ENCODE measurements around the gene DUSP8.
"Not testable (repeated sequence)": the region's sequence is repeated elsewhere in the genome, so short reads cannot be mapped to it uniquely, and the experiment has no call there.

The DUSP8 gene

GRCh38 chr11:1510928-1511327 lies 61.1 kb downstream of the DUSP8 start:
- H3K4me3 ChIP-seq (ENCODE audit: control insufficient read depth, low read depth, low read length), result no peak overlapping the region
- TF ChIP-seq, protein P1, sequence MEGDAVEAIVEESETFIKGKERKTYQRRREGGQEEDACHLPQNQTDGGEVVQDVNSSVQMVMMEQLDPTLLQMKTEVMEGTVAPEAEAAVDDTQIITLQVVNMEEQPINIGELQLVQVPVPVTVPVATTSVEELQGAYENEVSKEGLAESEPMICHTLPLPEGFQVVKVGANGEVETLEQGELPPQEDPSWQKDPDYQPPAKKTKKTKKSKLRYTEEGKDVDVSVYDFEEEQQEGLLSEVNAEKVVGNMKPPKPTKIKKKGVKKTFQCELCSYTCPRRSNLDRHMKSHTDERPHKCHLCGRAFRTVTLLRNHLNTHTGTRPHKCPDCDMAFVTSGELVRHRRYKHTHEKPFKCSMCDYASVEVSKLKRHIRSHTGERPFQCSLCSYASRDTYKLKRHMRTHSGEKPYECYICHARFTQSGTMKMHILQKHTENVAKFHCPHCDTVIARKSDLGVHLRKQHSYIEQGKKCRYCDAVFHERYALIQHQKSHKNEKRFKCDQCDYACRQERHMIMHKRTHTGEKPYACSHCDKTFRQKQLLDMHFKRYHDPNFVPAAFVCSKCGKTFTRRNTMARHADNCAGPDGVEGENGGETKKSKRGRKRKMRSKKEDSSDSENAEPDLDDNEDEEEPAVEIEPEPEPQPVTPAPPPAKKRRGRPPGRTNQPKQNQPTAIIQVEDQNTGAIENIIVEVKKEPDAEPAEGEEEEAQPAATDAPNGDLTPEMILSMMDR (IDR thresholded peaks at IDR 0.05; ENCODE audit: control insufficient read depth, insufficient read depth, low read depth, low read length, missing control alignments), result no peak
- no peak for DNase-seq (ENCODE audit: low read depth)

GRCh38 chr11:1510351-1510750 lies 61.7 kb downstream of the DUSP8 start:
- not testable (repeated sequence) for DNase-seq (ENCODE audit: low read depth); H3K4me3 ChIP-seq (ENCODE audit: control insufficient read depth, low read depth, low read length)

- DNase-seq (ENCODE audit: low read depth), result no peak
- H3K4me3 ChIP-seq (ENCODE audit: control insufficient read depth, low read depth, low read length), result no peak overlapping the region
- TF ChIP-seq, protein P1 (IDR thresholded peaks at IDR 0.05; ENCODE audit: control insufficient read depth, insufficient read depth, low read depth, low read length, missing control alignments), result no peak
Observed at GRCh38 chr11:1509626-1510255, 62.3 kb downstream of the DUSP8 start.

- TF ChIP-seq, protein P1 (IDR thresholded peaks at IDR 0.05; ENCODE audit: control insufficient read depth, insufficient read depth, low read depth, low read length, missing control alignments), result no peak
- no peak overlapping the region for H3K4me3 ChIP-seq (ENCODE audit: control insufficient read depth, low read depth, low read length)
Observed at GRCh38 chr11:1508986-1509385, 63.1 kb downstream of the DUSP8 start.

GRCh38 chr11:1508491-1508891 lies 63.6 kb downstream of the DUSP8 start:
- no peak for DNase-seq (ENCODE audit: low read depth)
- TF ChIP-seq, protein P1 (IDR thresholded peaks at IDR 0.05; ENCODE audit: control insufficient read depth, insufficient read depth, low read depth, low read length, missing control alignments), result no peak
- H3K4me3 ChIP-seq (ENCODE audit: control insufficient read depth, low read depth, low read length), result no peak overlapping the region

More at GRCh38 chr11:1508986-1509385, 63.1 kb downstream of the DUSP8 start:
- DNase-seq (ENCODE audit: low read depth), result no peak

DNA sequence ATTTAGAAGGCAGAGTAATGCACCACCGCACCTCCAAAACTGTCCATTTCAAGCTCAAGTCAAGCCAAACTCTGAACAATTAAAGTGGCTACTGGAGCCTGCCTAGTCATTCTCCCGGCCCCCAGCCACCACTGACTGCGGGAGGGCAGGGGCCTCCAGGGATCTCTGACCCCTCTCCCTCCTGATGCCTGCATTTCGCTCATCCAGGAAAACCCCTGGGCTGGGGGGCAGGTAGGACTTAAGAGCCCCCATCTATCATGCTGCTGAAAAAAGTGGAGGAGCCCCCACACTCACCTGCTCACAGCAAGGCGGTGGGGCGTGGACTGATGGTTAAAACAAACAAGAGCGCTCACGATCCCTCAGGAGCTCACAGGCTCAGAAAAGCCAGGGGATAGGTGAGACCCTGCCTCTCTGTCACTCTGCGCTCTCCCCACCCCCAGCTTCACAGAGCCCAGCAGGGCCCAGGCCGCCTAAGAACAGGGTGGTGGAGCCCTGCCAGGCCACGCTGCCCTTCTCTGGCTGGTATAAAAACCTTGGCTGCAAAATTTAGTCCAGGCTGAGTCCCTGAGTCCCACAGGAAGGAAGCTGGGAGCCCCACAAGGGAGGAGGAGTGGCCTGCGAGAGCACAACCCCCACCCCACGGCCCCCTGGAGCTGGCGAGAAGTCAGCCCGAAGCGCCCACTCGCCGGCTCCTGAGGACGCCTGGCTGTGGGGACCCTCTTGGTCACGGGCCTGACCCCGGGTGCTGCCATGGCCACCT lies 64.5 kb downstream of the DUSP8 start:
- no peak overlapping the region for H3K4me3 ChIP-seq (ENCODE audit: control insufficient read depth, low read depth, low read length)
- no peak for DNase-seq (ENCODE audit: low read depth)
- TF ChIP-seq, protein P1 (IDR thresholded peaks at IDR 0.05; ENCODE audit: control insufficient read depth, insufficient read depth, low read depth, low read length, missing control alignments), result no peak

- H3K4me3 ChIP-seq (ENCODE audit: control insufficient read depth, low read depth, low read length), result no peak overlapping the region
- TF ChIP-seq, protein P1 (IDR thresholded peaks at IDR 0.05; ENCODE audit: control insufficient read depth, insufficient read depth, low read depth, low read length, missing control alignments), result no peak
- no peak for DNase-seq (ENCODE audit: low read depth)
Observed at GRCh38 chr11:1506981-1507380, 65.1 kb downstream of the DUSP8 start.

Data from AG09309 (cell line).